WTC11 (cell line): ENCODE results near the gene UPK3A.

Experiments used
- ELF4 ChIP-seq: sonication (generic); formaldehyde crosslinking; IDR thresholded peaks from 2 replicates; pipeline ENCODE4 v1.8.1; 2022; ENCODE audit warnings: low read depth, mild to moderate bottlenecking, moderate library complexity, missing genetic modification reagents
- FOXJ3 ChIP-seq: sonication (generic); formaldehyde crosslinking; IDR thresholded peaks from 2 replicates; pipeline ENCODE4 v1.9.0; 2021; ENCODE audit warnings: missing genetic modification reagents, mild to moderate bottlenecking, borderline replicate concordance
- NFYB ChIP-seq: sonication (generic); formaldehyde crosslinking; conservative IDR thresholded peaks from 2 replicates; pipeline ENCODE4 v1.8.0; 2022; ENCODE audit warnings: low read depth, missing genetic modification reagents
- RELA ChIP-seq: sonication (generic); formaldehyde crosslinking; IDR thresholded peaks from 2 replicates; pipeline ENCODE4 v1.8.1; 2022; ENCODE audit warnings: missing genetic modification reagents, mild to moderate bottlenecking, borderline replicate concordance
- SMAD3 ChIP-seq: sonication (generic); formaldehyde crosslinking; IDR thresholded peaks from 2 replicates; pipeline ENCODE4 v1.8.0; 2022; ENCODE audit warnings: missing genetic modification reagents, mild to moderate bottlenecking, borderline replicate concordance
- SP1 ChIP-seq: sonication (generic); formaldehyde crosslinking; conservative IDR thresholded peaks from 2 replicates; pipeline ENCODE4 v1.8.1; 2022; ENCODE audit warnings: missing genetic modification reagents
- USF1 ChIP-seq: sonication (generic); formaldehyde crosslinking; IDR thresholded peaks from 2 replicates; pipeline ENCODE4 v1.8.0; 2022; ENCODE audit warnings: mild to moderate bottlenecking, missing genetic modification reagents
- TF ChIP-seq, protein P1 (sequence below): fragments of 200-600 bp; IDR thresholded peaks from 2 replicates; pipeline ENCODE4 v1.8.0; 2022; ENCODE audit warnings: antibody characterized with exemption
- TF ChIP-seq, protein P2 (sequence below): sonication (generic); formaldehyde crosslinking; IDR thresholded peaks from 2 replicates; pipeline ENCODE4 v1.8.1; 2022; ENCODE audit warnings: mild to moderate bottlenecking, moderate library complexity, missing genetic modification reagents
- TF ChIP-seq, protein P3 (sequence below): fragments of 250-450 bp; sonication (Bioruptor Pico); IDR thresholded peaks from 2 replicates; pipeline ENCODE4 v1.9.0; 2021; ENCODE audit warnings: mild to moderate bottlenecking

GRCh38 chr22:45238076-45238956, 46.4 kb upstream of the UPK3A start:
- TF ChIP-seq ELF4 (no peak), SP1 (CRISPR knock-in tag) (no peak), FOXJ3 (CRISPR knock-in tag) (no peak), NFYB (no peak), USF1 (CRISPR knock-in tag) (no peak), SMAD3 (CRISPR knock-in tag) (no peak), RELA (CRISPR knock-in tag) (no peak)
- TF ChIP-seq, protein P1, sequence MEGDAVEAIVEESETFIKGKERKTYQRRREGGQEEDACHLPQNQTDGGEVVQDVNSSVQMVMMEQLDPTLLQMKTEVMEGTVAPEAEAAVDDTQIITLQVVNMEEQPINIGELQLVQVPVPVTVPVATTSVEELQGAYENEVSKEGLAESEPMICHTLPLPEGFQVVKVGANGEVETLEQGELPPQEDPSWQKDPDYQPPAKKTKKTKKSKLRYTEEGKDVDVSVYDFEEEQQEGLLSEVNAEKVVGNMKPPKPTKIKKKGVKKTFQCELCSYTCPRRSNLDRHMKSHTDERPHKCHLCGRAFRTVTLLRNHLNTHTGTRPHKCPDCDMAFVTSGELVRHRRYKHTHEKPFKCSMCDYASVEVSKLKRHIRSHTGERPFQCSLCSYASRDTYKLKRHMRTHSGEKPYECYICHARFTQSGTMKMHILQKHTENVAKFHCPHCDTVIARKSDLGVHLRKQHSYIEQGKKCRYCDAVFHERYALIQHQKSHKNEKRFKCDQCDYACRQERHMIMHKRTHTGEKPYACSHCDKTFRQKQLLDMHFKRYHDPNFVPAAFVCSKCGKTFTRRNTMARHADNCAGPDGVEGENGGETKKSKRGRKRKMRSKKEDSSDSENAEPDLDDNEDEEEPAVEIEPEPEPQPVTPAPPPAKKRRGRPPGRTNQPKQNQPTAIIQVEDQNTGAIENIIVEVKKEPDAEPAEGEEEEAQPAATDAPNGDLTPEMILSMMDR: no peak
- TF ChIP-seq, protein P2, sequence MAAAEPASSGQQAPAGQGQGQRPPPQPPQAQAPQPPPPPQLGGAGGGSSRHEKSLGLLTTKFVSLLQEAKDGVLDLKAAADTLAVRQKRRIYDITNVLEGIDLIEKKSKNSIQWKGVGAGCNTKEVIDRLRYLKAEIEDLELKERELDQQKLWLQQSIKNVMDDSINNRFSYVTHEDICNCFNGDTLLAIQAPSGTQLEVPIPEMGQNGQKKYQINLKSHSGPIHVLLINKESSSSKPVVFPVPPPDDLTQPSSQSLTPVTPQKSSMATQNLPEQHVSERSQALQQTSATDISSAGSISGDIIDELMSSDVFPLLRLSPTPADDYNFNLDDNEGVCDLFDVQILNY (CRISPR knock-in tag): no peak
- TF ChIP-seq, protein P3, sequence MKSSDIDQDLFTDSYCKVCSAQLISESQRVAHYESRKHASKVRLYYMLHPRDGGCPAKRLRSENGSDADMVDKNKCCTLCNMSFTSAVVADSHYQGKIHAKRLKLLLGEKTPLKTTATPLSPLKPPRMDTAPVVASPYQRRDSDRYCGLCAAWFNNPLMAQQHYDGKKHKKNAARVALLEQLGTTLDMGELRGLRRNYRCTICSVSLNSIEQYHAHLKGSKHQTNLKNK (CRISPR knock-in tag): no peak
